Measurements from ENCODE around the gene OSBPL2. TPM values are rescaled to one million over a fixed set of nuclear protein-coding genes. Genes with fewer than 3 reads are reported as not detected.

OSBPL2 gene
- total RNA-seq, 2 experiments from 2014 or later = 52.8 to 54.4 TPM

DNA sequence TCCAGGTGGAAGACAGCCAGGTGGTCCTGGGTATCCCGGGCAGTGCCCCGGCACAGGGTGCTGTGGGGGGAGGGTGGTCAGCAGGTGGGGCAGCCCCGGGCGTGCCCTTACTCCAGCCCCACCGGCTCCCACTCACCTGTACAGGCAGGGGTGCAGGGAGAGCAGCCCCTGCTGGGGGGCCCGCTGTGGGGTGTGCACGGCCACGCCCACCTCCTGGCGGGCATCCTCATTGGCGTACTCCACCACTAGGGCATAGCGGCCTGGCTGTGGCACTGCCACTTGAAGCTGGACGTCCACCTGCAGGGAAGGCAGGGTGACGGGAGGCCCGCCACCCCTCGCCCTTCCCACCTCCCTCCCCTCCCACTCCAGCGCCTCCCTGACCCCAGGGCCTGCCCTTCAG lies 94.1 kb downstream of the OSBPL2 start:
- H3K27ac ChIP-seq (ENCODE audit: low read depth in 1 of 2, low read length in 2 of 2) = no peak overlapping the region
- H3K36me3 ChIP-seq (ENCODE audit: insufficient read depth, low read length) = no peaks in the 10 kb centered on the region
- peaks cover 0 to 2% of the 10 kb centered on the region in 2 experiments for H3K27me3 ChIP-seq (ENCODE audit: control insufficient read depth in 1 of 2, insufficient read depth in 2 of 2, low read length in 2 of 2)
- no peaks in the 10 kb centered on the region for H3K4me1 ChIP-seq (ENCODE audit: insufficient read depth, low read length)
- ChIA-PET POLR2A (no interaction called here), CTCF (no interaction called here)
- TF ChIP-seq, protein P1, sequence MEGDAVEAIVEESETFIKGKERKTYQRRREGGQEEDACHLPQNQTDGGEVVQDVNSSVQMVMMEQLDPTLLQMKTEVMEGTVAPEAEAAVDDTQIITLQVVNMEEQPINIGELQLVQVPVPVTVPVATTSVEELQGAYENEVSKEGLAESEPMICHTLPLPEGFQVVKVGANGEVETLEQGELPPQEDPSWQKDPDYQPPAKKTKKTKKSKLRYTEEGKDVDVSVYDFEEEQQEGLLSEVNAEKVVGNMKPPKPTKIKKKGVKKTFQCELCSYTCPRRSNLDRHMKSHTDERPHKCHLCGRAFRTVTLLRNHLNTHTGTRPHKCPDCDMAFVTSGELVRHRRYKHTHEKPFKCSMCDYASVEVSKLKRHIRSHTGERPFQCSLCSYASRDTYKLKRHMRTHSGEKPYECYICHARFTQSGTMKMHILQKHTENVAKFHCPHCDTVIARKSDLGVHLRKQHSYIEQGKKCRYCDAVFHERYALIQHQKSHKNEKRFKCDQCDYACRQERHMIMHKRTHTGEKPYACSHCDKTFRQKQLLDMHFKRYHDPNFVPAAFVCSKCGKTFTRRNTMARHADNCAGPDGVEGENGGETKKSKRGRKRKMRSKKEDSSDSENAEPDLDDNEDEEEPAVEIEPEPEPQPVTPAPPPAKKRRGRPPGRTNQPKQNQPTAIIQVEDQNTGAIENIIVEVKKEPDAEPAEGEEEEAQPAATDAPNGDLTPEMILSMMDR (IDR thresholded peaks at IDR 0.05) = no peak
- Mint-ChIP-seq H3K27me3 (peaks cover 14% of the 10 kb centered on the region), H3K9me3 (no peaks in the 10 kb centered on the region), H3K4me1 (ENCODE audit: low read depth) (no peaks in the 10 kb centered on the region), H3K27ac (no peak overlapping the region), H3K4me3 (no peak overlapping the region), H3K36me3 (ENCODE audit: low read depth) (no peaks in the 10 kb centered on the region)
- H3K9me3 ChIP-seq (ENCODE audit: control insufficient read depth in 1 of 2, insufficient read depth in 1 of 2, low read length in 2 of 2) = peaks cover 0 to 15% of the 10 kb centered on the region in 2 experiments
- no peak for DNase-seq
- H3K4me3 ChIP-seq (ENCODE audit: low read length) = no peak overlapping the region
- ATAC-seq (ENCODE audit: poor library complexity) = no peak
- intact Hi-C loops (cut with DNase I, micrococcal nuclease) = no loop called here

DNA sequence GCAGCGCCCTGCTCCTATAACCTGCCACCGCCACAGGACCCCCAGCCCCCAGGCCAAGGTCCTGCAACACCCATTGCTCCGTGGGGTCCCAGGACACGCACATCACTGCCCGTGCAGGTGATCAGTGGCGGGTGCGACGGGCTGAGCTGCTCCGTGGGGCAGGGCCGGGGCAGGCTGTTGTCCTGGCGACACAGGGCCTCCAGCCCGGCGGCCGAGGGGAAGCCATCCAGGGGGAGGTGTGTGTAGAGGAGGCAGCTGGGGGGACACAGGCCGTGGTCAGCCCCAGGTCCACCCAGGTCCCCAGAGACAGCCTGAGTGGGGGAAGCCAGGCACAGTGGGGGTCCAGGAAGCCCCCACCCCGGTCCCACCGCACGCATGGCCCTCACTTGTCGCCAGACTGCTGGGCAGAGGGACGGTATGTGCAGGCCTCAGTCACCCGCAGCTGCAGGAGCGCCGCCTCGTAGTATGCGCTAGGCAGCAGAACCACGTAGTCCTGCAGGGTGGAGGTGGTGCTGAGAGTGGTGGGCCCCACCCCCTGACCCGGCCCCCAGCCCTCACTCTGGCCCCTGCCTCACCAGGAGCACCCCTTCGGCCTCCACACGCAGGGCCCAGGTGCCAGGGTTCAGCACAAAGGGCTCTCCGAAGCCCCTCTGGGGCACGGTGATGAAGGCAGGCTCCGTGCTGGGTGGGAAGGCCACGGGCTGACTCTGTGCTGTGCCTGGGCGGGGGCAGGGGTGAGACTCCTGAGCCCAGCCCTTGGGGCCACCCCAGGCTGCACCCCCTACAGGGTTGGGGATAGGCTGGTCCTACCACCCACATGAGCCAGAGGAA lies 94.9 kb downstream of the OSBPL2 start:
- Histone ChIP-seq H3K36me3 (ENCODE audit: insufficient read depth, low read length) (no peaks in the 10 kb centered on the region), H3K9me3 (ENCODE audit: control insufficient read depth in 1 of 2, insufficient read depth in 1 of 2, low read length in 2 of 2) (peaks cover 0 to 18% of the 10 kb centered on the region in 2 experiments), H3K27me3 (ENCODE audit: control insufficient read depth in 1 of 2, insufficient read depth in 2 of 2, low read length in 2 of 2) (peaks cover 0 to 2% of the 10 kb centered on the region in 2 experiments), H3K4me3 (ENCODE audit: low read length) (no peak overlapping the region), H3K4me1 (ENCODE audit: insufficient read depth, low read length) (no peaks in the 10 kb centered on the region), H3K27ac (ENCODE audit: low read depth in 1 of 2, low read length in 2 of 2) (no peak overlapping the region)
- Mint-ChIP-seq H3K27ac (no peak overlapping the region), H3K9me3 (no peaks in the 10 kb centered on the region), H3K27me3 (peaks cover 14% of the 10 kb centered on the region), H3K4me1 (ENCODE audit: low read depth) (no peaks in the 10 kb centered on the region), H3K36me3 (ENCODE audit: low read depth) (no peaks in the 10 kb centered on the region), H3K4me3 (no peak overlapping the region)
- ChIA-PET CTCF (no interaction called here), POLR2A (no interaction called here)
- TF ChIP-seq, protein P1 (IDR thresholded peaks at IDR 0.05) = no peak
- ATAC-seq (ENCODE audit: poor library complexity) = no peak
- intact Hi-C loops (cut with DNase I, micrococcal nuclease) = no loop called here
- no peak for DNase-seq

DNA sequence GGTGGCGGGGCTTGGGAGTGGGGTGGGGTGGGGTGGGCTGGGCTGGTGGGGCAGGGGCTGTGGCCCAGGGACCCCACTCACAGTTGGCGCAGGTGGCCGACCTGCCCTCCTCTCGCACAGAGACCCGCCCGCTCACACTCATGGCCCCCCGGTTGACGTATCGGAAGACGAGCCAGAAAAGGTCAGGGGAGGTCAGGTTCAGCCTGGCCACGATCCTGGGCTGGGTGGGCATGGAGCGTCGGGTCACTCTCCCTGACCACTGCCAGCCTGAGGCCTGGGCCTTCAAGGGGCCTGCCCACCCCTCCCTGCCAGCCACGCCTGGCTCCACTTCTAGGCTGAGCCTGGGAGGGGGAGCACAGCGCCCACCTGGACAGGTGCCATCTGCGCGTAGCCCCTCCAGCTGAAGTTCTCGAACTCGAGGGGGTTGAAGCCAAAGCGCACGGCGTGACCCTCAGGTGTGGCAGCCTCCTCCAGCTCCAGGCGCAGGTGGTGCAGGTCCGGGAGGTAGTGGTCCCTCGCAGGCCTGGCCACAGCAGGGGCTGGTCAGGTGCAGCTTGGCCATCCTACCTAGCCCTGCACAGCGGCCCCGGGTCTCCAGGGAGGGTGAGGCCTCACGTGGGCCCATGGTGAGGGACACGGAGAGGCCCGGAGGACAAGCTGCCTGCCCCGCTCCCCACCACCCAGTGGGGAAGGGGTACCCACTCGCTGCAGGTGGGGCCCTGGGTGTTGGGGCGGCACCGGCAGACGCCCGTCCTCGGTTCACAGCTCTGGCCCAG lies 95.7 kb downstream of the OSBPL2 start:
- Histone ChIP-seq H3K9me3 (ENCODE audit: control insufficient read depth in 1 of 2, insufficient read depth in 1 of 2, low read length in 2 of 2) (peaks cover 0 to 18% of the 10 kb centered on the region in 2 experiments), H3K4me1 (ENCODE audit: insufficient read depth, low read length) (no peaks in the 10 kb centered on the region), H3K36me3 (ENCODE audit: insufficient read depth, low read length) (no peaks in the 10 kb centered on the region), H3K27me3 (ENCODE audit: control insufficient read depth in 1 of 2, insufficient read depth in 2 of 2, low read length in 2 of 2) (peaks cover 0 to 2% of the 10 kb centered on the region in 2 experiments), H3K4me3 (ENCODE audit: low read length) (no peak overlapping the region), H3K27ac (ENCODE audit: low read depth in 1 of 2, low read length in 2 of 2) (no peak overlapping the region)
- intact Hi-C loops (cut with DNase I, micrococcal nuclease) = no loop called here
- no peak for ATAC-seq (ENCODE audit: poor library complexity)
- no peaks in the 10 kb centered on the region for H3K36me3 Mint-ChIP-seq (ENCODE audit: low read depth)
- no peak for DNase-seq
- CTCF ChIA-PET = no interaction called here
- H3K27ac Mint-ChIP-seq = no peak overlapping the region
- POLR2A ChIA-PET = no interaction called here
- no peaks in the 10 kb centered on the region for H3K9me3 Mint-ChIP-seq
- H3K4me3 Mint-ChIP-seq = no peak overlapping the region
- H3K4me1 Mint-ChIP-seq (ENCODE audit: low read depth) = no peaks in the 10 kb centered on the region
- TF ChIP-seq, protein P1 (IDR thresholded peaks at IDR 0.05) = no peak
- peaks cover 14% of the 10 kb centered on the region for H3K27me3 Mint-ChIP-seq
